Smooth muscle cell (in vitro differentiated cells): ENCODE data around the gene CYB5R3. TPM values are rescaled to one million over a fixed set of nuclear protein-coding genes. Genes with fewer than 3 reads are reported as not detected.

Source experiments
- DNase-seq: peaks from one replicate; lab custom pipeline; 2025; ENCODE audit not compliant: unreplicated experiment; lab: John Stamatoyannopoulos, UW
- H2AFZ ChIP-seq: fragments of 200-600 bp; sonication (generic); 2 replicates; pipeline ENCODE4 v1.6.0; 2016; ENCODE audit warnings: antibody characterized with exemption, low read depth, mild to moderate bottlenecking
- H3F3A ChIP-seq: fragments of 200-600 bp; sonication (generic); 2 replicates; pipeline ENCODE4 v1.6.0; 2017; ENCODE audit warnings: antibody characterized with exemption, low read depth
- H3K27ac ChIP-seq: fragments of 200-600 bp; sonication (generic); 2 replicates; pipeline ENCODE4 v1.5.1; 2016; ENCODE audit warnings: low read depth, mild to moderate bottlenecking
- H3K27me3 ChIP-seq: fragments of 200-600 bp; sonication (generic); 2 replicates; pipeline ENCODE4 v1.6.1; 2016; ENCODE audit warnings: low read depth, mild to moderate bottlenecking
- H3K36me3 ChIP-seq: fragments of 200-600 bp; sonication (generic); 2 replicates; pipeline ENCODE4 v1.5.1; 2016; ENCODE audit warnings: low read depth
- H3K4me1 ChIP-seq: fragments of 200-600 bp; sonication (generic); 2 replicates; pipeline ENCODE4 v1.5.1; 2016; ENCODE audit warnings: low read depth
- H3K4me2 ChIP-seq: fragments of 200-600 bp; sonication (generic); 2 replicates; pipeline ENCODE4 v1.6.0; 2016; ENCODE audit warnings: mild to moderate bottlenecking
- H3K4me3 ChIP-seq: fragments of 200-600 bp; sonication (generic); 2 replicates; pipeline ENCODE4 v1.5.1; 2016; ENCODE audit warnings: mild to moderate bottlenecking
- H3K79me2 ChIP-seq: fragments of 200-600 bp; sonication (generic); 2 replicates; pipeline ENCODE4 v1.6.0; 2016; ENCODE audit warnings: low read depth, mild to moderate bottlenecking
- H3K9ac ChIP-seq: fragments of 200-600 bp; sonication (generic); 2 replicates; pipeline ENCODE4 v1.6.0; 2016; ENCODE audit warnings: low read depth
- H3K9me3 ChIP-seq: fragments of 200-600 bp; sonication (generic); replicated peaks from 2 replicates; pipeline ENCODE4 v1.5.1; 2016; ENCODE audit warnings: low read depth
- H4K20me1 ChIP-seq: fragments of 200-600 bp; sonication (generic); 2 replicates; pipeline ENCODE4 v1.6.0; 2016; ENCODE audit warnings: low read depth
- CTCF ChIP-seq: fragments of 200-600 bp; sonication (generic); IDR thresholded peaks from 2 replicates; pipeline ENCODE4 v1.5.1; 2017; ENCODE audit warnings: borderline replicate concordance, mild to moderate bottlenecking, antibody characterized with exemption; ENCODE audit not compliant: insufficient read depth, poor library complexity, severe bottlenecking
- WGBS: methylation state at CpG from one replicate; pipeline ENCODE4 v1.1.7; 2016; ENCODE audit warnings: low lambda C conversion rate; 5-methylcytosine and 5-hydroxymethylcytosine counted together
- polyA plus RNA-seq: library from polyadenylated mRNA; unstranded; fragments of >200 nt; fragmentation: Nextera tagmentation; extraction: Ambion mirVana; gene quantifications from 2 replicates; pipeline ENCODE4 v1.2.1, GENCODE V29; 2016
- total RNA-seq: library from RNA; depleted of rRNA; stranded (reverse); fragments of >200 nt; gene quantifications from 2 replicates; pipeline ENCODE4 v1.2.3, GENCODE V29; 2014

The CYB5R3 gene
- total and polyA plus RNA-seq, 2 experiments from 2014 or later: 76.8 to 365 TPM

DNA sequence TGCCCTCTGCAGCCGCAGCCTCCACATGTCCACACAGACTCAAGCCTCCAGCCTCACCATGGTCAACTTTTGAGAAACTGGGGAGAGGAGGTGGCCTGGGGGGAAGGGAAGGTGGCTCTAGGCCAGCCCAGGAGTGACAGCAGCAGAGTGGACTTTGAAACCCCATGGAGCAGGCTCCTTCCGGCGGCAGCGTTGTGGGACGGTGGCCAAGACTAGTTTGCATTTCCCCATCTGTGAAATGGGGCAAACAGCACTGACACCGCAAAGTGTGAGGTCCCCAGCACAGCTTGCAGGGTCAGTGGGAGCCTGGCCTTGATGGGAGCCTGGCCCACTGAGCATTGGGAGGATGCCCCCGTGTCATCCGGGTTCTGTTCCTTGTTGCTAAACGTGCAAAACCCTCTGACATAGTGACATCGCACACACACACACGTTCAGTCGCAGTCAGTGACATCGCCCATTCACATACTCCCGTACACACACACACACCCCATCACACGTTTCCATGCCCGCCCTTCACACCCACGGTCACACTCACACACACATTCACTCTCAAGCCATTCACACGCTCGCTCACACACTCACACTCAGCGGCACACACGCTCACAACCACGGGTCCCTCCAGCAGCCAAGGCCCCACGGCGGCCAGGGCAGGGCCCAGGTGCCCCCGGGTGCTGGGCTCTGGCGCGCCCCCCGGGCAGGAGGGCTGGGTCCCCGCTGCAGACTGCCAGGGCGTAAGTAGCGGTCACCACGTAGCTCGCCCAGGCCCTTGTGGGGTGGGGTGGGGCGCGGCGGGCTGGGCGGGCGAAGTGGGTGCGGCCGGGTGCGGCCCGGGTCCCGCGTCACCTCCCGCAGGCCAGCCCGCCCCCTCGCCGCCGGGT, 585 bp downstream of the CYB5R3 start:
- peaks cover 59% of the 10 kb centered on the region for H3K79me2 ChIP-seq
- no peaks in the 10 kb centered on the region for H3K27me3 ChIP-seq
- H3F3A ChIP-seq: no peaks in the 10 kb centered on the region
- H3K9me3 ChIP-seq: no peaks in the 10 kb centered on the region
- peaks cover 49% of the 10 kb centered on the region for H4K20me1 ChIP-seq
- peak overlapping the region; percentile 93 for H3K9ac ChIP-seq
- DNase-seq: no peak
- no peak overlapping the region for H2AFZ ChIP-seq
- no peaks in the 10 kb centered on the region for H3K36me3 ChIP-seq
- 10% methylated on average over 36 of the region's 49 CpGs for WGBS
- H3K27ac ChIP-seq: peak overlapping the region; percentile 79
- no peak for TF ChIP-seq CTCF
- H3K4me2 ChIP-seq: peak overlapping the region; percentile 96
- H3K4me3 ChIP-seq: peak overlapping the region; percentile 95
- peaks cover 16% of the 10 kb centered on the region for H3K4me1 ChIP-seq

- Histone ChIP-seq H3K36me3 (no peaks in the 10 kb centered on the region), H3K79me2 (peaks cover 65% of the 10 kb centered on the region), H4K20me1 (peaks cover 55% of the 10 kb centered on the region), H3F3A (no peaks in the 10 kb centered on the region), H3K9me3 (no peaks in the 10 kb centered on the region), H3K9ac (peak overlapping the region; percentile 93), H3K27ac (no peak overlapping the region), H3K4me2 (peak overlapping the region; percentile 96), H3K27me3 (no peaks in the 10 kb centered on the region), H3K4me3 (peak overlapping the region; percentile 95), H3K4me1 (peaks cover 16% of the 10 kb centered on the region), H2AFZ (no peak overlapping the region)
- WGBS: 89% methylated on average over 4 of the region's 4 CpGs
- TF ChIP-seq CTCF: no peak
- no peak for DNase-seq
Measured at GRCh38 chr22:42648017-42648367, 1.2 kb downstream of the CYB5R3 start.

DNA sequence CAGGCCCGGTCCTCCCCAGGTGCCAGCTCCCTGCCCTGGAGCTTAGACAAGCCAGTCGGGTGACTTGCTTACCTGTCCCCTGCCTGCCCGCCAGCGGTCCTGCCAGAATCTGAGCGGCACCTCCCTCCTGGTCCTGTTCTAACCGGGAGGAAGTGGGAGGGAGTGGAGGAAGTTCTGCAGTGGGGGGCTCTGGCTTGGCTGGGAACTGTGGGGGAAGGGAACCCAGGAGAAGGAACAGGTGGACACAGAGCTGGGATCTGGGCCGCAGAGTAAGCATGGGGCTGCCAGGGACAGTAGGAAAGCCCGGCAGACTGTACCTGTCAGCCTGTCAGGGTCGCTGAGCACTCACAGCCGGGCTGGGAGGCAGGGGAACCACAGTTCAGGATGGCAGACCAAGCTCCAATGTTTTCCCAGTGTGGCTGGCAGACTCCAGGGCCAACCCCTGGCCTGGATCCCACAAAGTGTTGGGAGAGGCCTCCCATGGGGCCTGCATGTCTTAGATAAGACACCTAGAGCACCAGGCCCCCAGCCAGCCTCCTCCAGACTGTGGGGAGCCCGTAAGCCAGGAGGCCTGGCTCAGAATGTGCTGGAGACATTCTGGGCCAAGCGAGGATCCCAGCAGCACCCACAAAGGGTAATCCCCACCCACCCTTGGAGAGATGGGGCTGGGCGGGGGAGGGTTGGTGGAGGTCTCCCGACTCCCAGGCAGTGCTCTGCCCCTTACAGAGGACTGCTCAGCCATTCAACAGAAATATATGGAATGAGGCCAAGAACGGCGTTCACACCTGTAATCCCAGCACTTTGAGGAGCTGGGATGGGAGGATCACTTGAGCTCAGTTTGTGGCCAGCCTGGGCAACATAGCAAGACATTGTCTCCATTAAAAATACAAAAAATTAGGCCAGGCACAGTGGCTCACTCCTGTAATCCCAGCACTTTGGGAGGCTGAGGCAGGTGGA, 2.3 kb downstream of the CYB5R3 start:
- H3K4me3 ChIP-seq: no peak overlapping the region

More for the DNA sequence above, 2.3 kb downstream of the CYB5R3 start:
- Histone ChIP-seq H3K9ac (no peak overlapping the region), H3K27ac (peak overlapping the region; percentile 67), H3K4me1 (peaks cover 16% of the 10 kb centered on the region), H3K36me3 (no peaks in the 10 kb centered on the region), H3K79me2 (peaks cover 77% of the 10 kb centered on the region), H4K20me1 (peaks cover 67% of the 10 kb centered on the region), H3K27me3 (no peaks in the 10 kb centered on the region), H3K9me3 (no peaks in the 10 kb centered on the region), H3K4me2 (peak overlapping the region; percentile 96), H3F3A (no peaks in the 10 kb centered on the region), H2AFZ (no peak overlapping the region)
- no peak for DNase-seq
- 80% methylated on average over 16 of the region's 16 CpGs for WGBS
- TF ChIP-seq CTCF: no peak
